ENCODE results near the gene RANBP3.
"Not testable (repeated sequence)": the region's sequence is repeated elsewhere in the genome, so short reads cannot be mapped to it uniquely, and the experiment has no call there.

RANBP3 gene

GRCh38 chr19:5903056-5903623, 74.8 kb downstream of the RANBP3 start:
- DNase-seq (ENCODE audit: low read depth): no peak

GRCh38 chr19:5900976-5901375, 77.0 kb downstream of the RANBP3 start:
- no peak for DNase-seq (ENCODE audit: low read depth)

- DNase-seq (ENCODE audit: low read depth): no peak
These were observed 78.0 kb downstream of the RANBP3 start for GRCh38 chr19:5899728-5900526.

GRCh38 chr19:5897189-5897969, 80.6 kb downstream of the RANBP3 start:
- no peak for DNase-seq (ENCODE audit: low read depth)

- no peak for DNase-seq (ENCODE audit: low read depth)
These were observed 81.4 kb downstream of the RANBP3 start for GRCh38 chr19:5896365-5897076.

- no peak for DNase-seq (ENCODE audit: low read depth)
These were observed 82.0 kb downstream of the RANBP3 start for GRCh38 chr19:5895890-5896289.

DNA sequence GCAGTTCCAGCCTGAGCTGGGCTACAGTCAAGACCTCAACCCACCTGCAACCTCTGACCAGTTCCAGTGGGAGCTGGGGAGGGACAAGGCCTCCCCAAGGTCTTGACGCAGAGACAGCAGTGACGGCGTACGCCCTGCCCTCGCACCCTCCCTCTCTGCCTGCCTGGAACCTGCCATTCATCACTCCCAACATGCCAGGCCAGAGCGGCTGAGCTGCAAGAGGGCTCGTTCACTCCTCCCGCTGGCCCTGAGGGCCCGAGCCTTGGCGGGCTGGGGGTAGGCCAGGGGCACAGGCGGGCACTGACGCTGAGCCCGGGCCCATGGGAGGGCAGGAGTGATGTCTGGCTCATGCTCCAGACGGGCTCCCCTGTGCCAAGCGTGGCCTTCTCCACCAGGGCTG, 82.5 kb downstream of the RANBP3 start:
- no peak for DNase-seq (ENCODE audit: low read depth)

- no peak for DNase-seq (ENCODE audit: low read depth)
These were observed 83.1 kb downstream of the RANBP3 start for GRCh38 chr19:5894704-5895349.

DNA sequence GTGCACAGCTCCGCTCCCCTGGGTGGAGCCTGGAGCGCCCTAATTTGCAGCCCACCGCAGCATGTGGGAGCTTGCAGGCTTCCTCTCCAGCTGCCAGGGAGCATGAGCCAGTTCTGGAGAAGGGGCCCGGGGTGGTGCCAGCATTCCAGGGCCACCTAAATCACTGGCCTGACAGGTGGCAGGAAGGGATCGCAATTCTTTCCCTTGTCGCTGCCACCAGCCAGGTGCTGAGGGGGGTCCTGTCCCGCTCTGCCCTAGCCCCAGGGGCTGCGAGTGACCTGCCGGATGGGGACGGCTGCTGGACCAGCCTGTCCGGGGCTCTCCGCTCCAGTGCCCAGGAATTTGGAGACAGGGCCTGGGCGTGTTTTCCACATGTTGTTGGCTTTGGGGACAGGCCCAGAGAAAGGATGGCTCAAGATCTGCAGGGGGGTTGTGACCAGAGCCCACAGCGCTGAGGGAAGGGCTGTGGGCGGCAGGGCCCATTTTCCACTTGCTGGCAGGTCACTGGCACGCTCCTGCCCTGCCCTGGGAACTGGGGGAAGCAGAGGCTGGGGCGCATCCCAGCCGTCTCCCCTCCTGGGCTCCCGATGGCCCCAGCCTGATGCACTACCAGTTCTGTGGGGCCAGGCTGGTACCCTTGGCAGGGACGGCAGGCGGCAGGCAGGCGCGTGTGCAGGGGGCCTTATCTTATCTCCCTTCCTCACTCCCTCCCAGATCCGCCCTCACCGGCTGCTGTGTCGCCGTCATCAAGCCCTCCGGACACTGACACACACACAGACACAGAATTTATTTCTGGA, 83.8 kb downstream of the RANBP3 start:
- DNase-seq (ENCODE audit: low read depth): no peak

GRCh38 chr19:5893296-5893903, 84.5 kb downstream of the RANBP3 start:
- DNase-seq (ENCODE audit: low read depth): no peak

- no peak for DNase-seq (ENCODE audit: low read depth)
These were observed 85.1 kb downstream of the RANBP3 start for GRCh38 chr19:5892772-5893275.

DNA sequence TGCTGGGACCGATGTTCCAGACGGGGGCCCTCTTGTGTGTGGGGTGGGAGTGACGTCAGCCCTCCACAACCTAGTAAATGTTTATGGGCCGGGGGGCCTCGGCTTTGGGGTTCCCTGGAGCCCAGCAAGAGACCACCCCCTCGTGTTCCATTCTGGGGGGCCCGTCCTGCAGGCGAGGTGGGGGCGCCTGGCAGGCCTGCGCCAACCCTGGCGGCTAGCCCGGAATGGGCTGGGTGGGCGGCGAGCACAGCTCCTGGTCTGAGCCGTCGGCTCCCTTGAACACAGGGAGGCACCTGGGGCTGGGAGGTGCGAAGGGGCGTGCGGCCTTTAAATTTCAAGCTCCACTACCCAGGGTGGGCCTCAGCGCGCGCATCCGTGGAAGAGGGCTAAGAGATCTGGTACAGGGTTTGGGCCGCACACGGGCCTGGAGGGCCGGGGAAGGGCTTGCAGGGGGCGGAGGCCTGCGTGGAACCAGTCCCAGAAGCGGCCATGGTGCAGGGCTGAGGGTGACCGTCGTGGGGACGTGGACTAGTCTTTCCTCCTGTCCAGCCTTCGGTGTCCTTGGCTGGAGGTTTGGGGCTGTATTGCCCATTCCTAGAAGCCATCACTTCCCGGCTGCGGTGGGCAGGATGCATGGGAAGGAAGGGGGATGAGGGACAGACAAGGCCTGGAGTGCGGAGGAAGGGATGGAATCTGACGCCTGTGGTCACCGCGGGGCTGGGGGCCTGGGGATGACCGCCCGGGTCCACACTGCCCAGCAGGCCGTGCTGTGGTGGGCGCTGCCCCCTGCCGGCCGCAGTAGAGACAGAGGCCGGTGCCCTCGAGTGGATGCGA, 85.8 kb downstream of the RANBP3 start:
- no peak for DNase-seq (ENCODE audit: low read depth)

GRCh38 chr19:5891572-5891937, 86.4 kb downstream of the RANBP3 start:
- no peak for DNase-seq (ENCODE audit: low read depth)

DNA sequence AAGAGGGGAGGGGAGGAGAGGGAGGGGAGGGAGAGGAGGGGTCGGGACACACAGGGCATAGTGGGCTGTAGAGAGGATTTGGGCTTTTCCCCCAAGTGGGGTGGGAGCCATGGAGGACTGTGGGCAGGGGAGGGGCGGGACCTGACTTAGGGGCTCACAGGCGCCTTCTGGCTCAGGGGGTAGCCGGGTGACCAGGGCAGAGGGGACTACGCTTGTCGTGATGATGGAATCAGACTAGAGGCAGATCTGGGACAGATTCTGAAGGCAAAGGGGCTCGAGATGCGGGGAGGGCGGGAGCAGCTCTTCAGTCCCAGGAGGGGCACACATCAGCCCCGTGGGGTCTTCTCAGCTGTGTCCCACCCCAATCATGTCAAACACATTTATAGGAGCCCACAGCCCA, 87.8 kb downstream of the RANBP3 start:
- DNase-seq (ENCODE audit: low read depth): no peak

DNA sequence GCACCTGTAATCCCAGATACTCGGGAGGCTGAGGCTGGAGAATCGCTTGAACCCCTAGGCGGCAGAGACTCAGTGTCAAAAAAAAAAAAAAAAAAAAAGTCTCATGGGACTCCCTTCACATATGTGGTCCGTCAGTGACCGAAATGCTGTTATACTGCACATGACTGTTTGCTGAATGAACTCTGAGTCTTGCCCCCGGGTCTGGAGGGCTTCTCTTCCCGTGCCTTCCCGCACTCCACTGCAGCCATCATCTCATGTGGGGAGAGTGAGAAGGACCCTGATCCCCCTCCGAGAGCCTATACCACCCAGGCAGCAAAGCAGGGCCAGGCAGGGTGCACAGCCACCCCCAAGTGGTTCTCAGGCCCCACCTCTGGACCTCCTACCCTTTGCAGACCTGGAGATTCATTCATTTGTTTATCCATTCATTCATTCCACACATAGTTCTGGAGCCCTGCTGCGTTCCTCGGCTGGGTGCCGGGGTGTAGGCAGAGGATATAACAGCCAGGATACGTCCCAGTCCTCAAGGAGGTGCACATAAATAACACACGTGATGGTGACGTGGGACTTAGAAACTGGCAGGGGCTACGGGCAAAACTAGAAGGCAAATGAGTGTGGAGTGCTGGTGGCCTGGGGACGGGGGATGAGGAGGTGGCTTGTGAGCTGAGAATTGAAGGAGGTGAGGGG, 88.5 kb downstream of the RANBP3 start:
- DNase-seq (ENCODE audit: low read depth): no peak

GRCh38 chr19:5884065-5884811, 93.7 kb downstream of the RANBP3 start:
- DNase-seq (ENCODE audit: low read depth): not testable (repeated sequence)

DNA sequence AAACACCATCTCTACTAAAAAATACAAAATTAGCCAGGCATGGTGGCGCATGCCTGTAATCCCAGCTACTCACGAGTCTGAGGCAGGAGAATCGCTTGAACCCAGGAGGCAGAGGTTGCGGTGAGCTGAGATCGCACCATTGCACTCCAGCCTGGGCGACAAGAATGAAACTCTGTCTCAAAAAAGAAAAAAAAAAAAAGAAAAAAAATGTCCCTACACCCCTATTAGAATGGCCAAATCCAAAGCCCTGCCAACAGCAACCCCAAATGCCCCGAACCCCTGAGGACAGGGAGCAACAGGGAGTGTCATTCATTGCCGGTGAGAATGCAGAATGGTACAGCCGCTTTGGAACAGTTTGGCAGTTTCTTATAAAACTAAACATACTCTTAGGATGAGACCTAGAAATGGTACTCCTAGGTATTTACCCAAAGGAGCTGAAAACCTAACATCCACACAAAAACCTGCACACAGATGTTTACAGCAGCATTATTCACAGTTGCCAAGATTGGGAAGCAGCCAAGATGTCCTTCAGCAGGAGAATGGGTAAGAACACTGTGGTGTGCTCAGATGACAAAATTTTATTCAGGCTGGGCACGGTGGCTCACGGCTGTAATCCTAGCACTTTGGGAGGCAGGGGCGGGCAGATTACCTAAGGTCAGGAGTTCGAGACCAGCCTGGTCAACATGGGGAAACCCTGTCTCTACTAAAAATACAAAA, 94.6 kb downstream of the RANBP3 start:
- DNase-seq (ENCODE audit: low read depth): not testable (repeated sequence)

Data from stimulated activated CD8-positive, alpha-beta memory T cell treated with anti-CD3 and anti-CD28 coated beads, Interleukin-15, amount 100 ng/mL, for 1 hour (primary cell).